GM19023 (cell line): ENCODE data around the gene ITSN2.

Experiments
- ATAC-seq: cut with Tn5 transposase; IDR thresholded peaks from one replicate; pipeline ENCODE4 v1.9.1; 2021; ENCODE audit warnings: mild to moderate bottlenecking, moderate library complexity; ENCODE audit not compliant: unreplicated experiment

The ITSN2 gene

GRCh38 chr2:24189551-24189950 is 170.8 kb downstream of the ITSN2 start:
- ATAC-seq: no peak

GRCh38 chr2:24183366-24184069 is 176.8 kb downstream of the ITSN2 start:
- no peak for ATAC-seq

GRCh38 chr2:24182507-24182906 is 177.8 kb downstream of the ITSN2 start:
- no peak for ATAC-seq

- no peak for ATAC-seq
These were observed 178.5 kb downstream of the ITSN2 start for GRCh38 chr2:24181849-24182248.

- no peak for ATAC-seq
These were observed 180.7 kb downstream of the ITSN2 start for GRCh38 chr2:24179683-24180082.

- no peak for ATAC-seq
These were observed 184.0 kb downstream of the ITSN2 start for GRCh38 chr2:24176326-24176725.

- no peak for ATAC-seq
These were observed 184.6 kb downstream of the ITSN2 start for GRCh38 chr2:24175631-24176187.

- ATAC-seq: no peak
These were observed 185.5 kb downstream of the ITSN2 start, which contains the start of gene FAM228A for GRCh38 chr2:24174851-24175277. Gene FAM228A, plus strand, starts transcription at chr2:24175053. Its CDS starts 428 bp downstream, at chr2:24175481.

- ATAC-seq: no peak
These were observed 191.3 kb downstream of the ITSN2 start for GRCh38 chr2:24169023-24169422.

- peak; percentile 80 for ATAC-seq
These were observed 195.8 kb downstream of the ITSN2 start for GRCh38 chr2:24164416-24164973.

GRCh38 chr2:24163601-24164000 is 196.7 kb downstream of the ITSN2 start:
- no peak for ATAC-seq

- no peak for ATAC-seq
These were observed 197.2 kb downstream of the ITSN2 start for GRCh38 chr2:24163186-24163585.

- no peak for ATAC-seq
These were observed 197.8 kb downstream of the ITSN2 start for GRCh38 chr2:24162494-24162893.

GRCh38 chr2:24160761-24161160 is 199.6 kb downstream of the ITSN2 start:
- ATAC-seq: no peak

GRCh38 chr2:24159708-24160107 is 200.6 kb downstream of the ITSN2 start:
- ATAC-seq: no peak

- ATAC-seq: no peak
These were observed 202.2 kb downstream of the ITSN2 start for GRCh38 chr2:24158131-24158530.

- no peak for ATAC-seq
These were observed 206.9 kb downstream of the ITSN2 start for GRCh38 chr2:24153478-24153877.
